ENCODE measurements around the gene FOXA3.
A peak's percentile ranks its signal among the peaks of the same experiment; 100 is the strongest.

FOXA3 gene

GRCh38 chr19:45863840-45864628, at the start of gene FOXA3:
FOXA3 (plus strand) TSS chr19:45864326; CDS start chr19:45864457, 131 bp downstream.
- H3K9ac ChIP-seq = no peak within 1 kb of the TSS
- H4K20me1 ChIP-seq (ENCODE audit: insufficient read depth) = no peaks in the 10 kb centered on the region
- no peaks in the 10 kb centered on the region; the same call in 1 of the 2 replicates for H3K36me3 ChIP-seq (ENCODE audit: insufficient read depth)
- H2AFZ ChIP-seq (ENCODE audit: low read depth) = peak within 1 kb of the TSS; percentile 98
- H3K79me2 ChIP-seq (ENCODE audit: insufficient read depth, low read depth) = peaks cover 33% of the 10 kb centered on the region; the same call in 1 of the 2 replicates
- TF ChIP-seq CTCF (conservative IDR thresholded peaks at IDR 0.05; ENCODE audit: low read depth, low read length) = peak; percentile 45
- H3K4me3 ChIP-seq (IDR thresholded peaks at IDR 0.05; ENCODE audit: insufficient read depth, low read depth, low read length) = no peak within 1 kb of the TSS
- H3K4me2 ChIP-seq = peak within 1 kb of the TSS; percentile 81
- H3K27me3 ChIP-seq (ENCODE audit: insufficient read depth, low read depth) = peaks cover 53% of the 10 kb centered on the region
- peaks cover 21% of the 10 kb centered on the region for H3K4me1 ChIP-seq (ENCODE audit: low read depth, poor library complexity, severe bottlenecking)
- H3K27ac ChIP-seq = no peak within 1 kb of the TSS

GRCh38 chr19:45814851-45815480, 49.2 kb upstream of the FOXA3 start, which contains the start of gene RSPH6A:
RSPH6A (minus strand) TSS chr19:45815308; CDS start chr19:45815176, 132 bp downstream.
- Histone ChIP-seq H4K20me1 (ENCODE audit: insufficient read depth) (no peaks in the 10 kb centered on the region), H3K79me2 (ENCODE audit: insufficient read depth, low read depth) (no peaks in the 10 kb centered on the region), H3K4me2 (no peak within 1 kb of the TSS), H3K4me3 (IDR thresholded peaks at IDR 0.05; ENCODE audit: insufficient read depth, low read depth, low read length) (no peak within 1 kb of the TSS), H3K27me3 (ENCODE audit: insufficient read depth, low read depth) (no peaks in the 10 kb centered on the region), H3K27ac (no peak within 1 kb of the TSS), H2AFZ (ENCODE audit: low read depth) (no peak within 1 kb of the TSS), H3K36me3 (ENCODE audit: insufficient read depth) (no peaks in the 10 kb centered on the region), H3K9ac (no peak within 1 kb of the TSS), H3K4me1 (ENCODE audit: low read depth, poor library complexity, severe bottlenecking) (peaks cover 25% of the 10 kb centered on the region)
- no peak for TF ChIP-seq CTCF (conservative IDR thresholded peaks at IDR 0.05; ENCODE audit: low read depth, low read length)

GRCh38 chr19:45815481-45816216, 48.5 kb upstream of the FOXA3 start:
- Histone ChIP-seq H3K79me2 (ENCODE audit: insufficient read depth, low read depth) (no peaks in the 10 kb centered on the region), H3K4me1 (ENCODE audit: low read depth, poor library complexity, severe bottlenecking) (peaks cover 18% of the 10 kb centered on the region), H3K4me2 (no peak overlapping the region), H3K4me3 (IDR thresholded peaks at IDR 0.05; ENCODE audit: insufficient read depth, low read depth, low read length) (no peak overlapping the region), H2AFZ (ENCODE audit: low read depth) (no peak overlapping the region), H3K36me3 (ENCODE audit: insufficient read depth) (no peaks in the 10 kb centered on the region), H4K20me1 (ENCODE audit: insufficient read depth) (no peaks in the 10 kb centered on the region), H3K27ac (no peak overlapping the region), H3K27me3 (ENCODE audit: insufficient read depth, low read depth) (no peaks in the 10 kb centered on the region), H3K9ac (no peak overlapping the region)
- no peak for TF ChIP-seq CTCF (conservative IDR thresholded peaks at IDR 0.05; ENCODE audit: low read depth, low read length)

GRCh38 chr19:45816236-45817009, 47.7 kb upstream of the FOXA3 start:
- Histone ChIP-seq H4K20me1 (ENCODE audit: insufficient read depth) (no peaks in the 10 kb centered on the region), H3K4me2 (no peak overlapping the region), H3K27me3 (ENCODE audit: insufficient read depth, low read depth) (no peaks in the 10 kb centered on the region), H2AFZ (ENCODE audit: low read depth) (no peak overlapping the region), H3K4me3 (IDR thresholded peaks at IDR 0.05; ENCODE audit: insufficient read depth, low read depth, low read length) (no peak overlapping the region), H3K27ac (no peak overlapping the region), H3K79me2 (ENCODE audit: insufficient read depth, low read depth) (no peaks in the 10 kb centered on the region), H3K9ac (no peak overlapping the region), H3K4me1 (ENCODE audit: low read depth, poor library complexity, severe bottlenecking) (peaks cover 15% of the 10 kb centered on the region), H3K36me3 (ENCODE audit: insufficient read depth) (no peaks in the 10 kb centered on the region)
- no peak for TF ChIP-seq CTCF (conservative IDR thresholded peaks at IDR 0.05; ENCODE audit: low read depth, low read length)

Data from KMS-11 (cell line).